HEK293T (cell line): ENCODE results near the gene OR51T1.

Experiments used
- BHLHE40 ChIP-seq: fragments of 450-650 bp; IDR thresholded peaks from 2 replicates; pipeline ENCODE4 v1.6.1; 2016; ENCODE audit warnings: mild to moderate bottlenecking, moderate library complexity, borderline replicate concordance
- FOXA1 ChIP-seq: fragments of 450-650 bp; IDR thresholded peaks from 2 replicates; pipeline ENCODE4 v1.6.1; 2016; ENCODE audit warnings: mild to moderate bottlenecking
- FOXM1 ChIP-seq: fragments of 450-650 bp; IDR thresholded peaks from 2 replicates; pipeline ENCODE4 v1.6.1; 2017; ENCODE audit warnings: mild to moderate bottlenecking, borderline replicate concordance
- HDGF ChIP-seq: fragments of 450-650 bp; IDR thresholded peaks from 2 replicates; pipeline ENCODE4 v1.6.1; 2017; ENCODE audit warnings: antibody characterized with exemption, borderline replicate concordance
- SP1 ChIP-seq: fragments of 450-650 bp; IDR thresholded peaks from 2 replicates; pipeline ENCODE4 v1.6.1; 2017

DNA sequence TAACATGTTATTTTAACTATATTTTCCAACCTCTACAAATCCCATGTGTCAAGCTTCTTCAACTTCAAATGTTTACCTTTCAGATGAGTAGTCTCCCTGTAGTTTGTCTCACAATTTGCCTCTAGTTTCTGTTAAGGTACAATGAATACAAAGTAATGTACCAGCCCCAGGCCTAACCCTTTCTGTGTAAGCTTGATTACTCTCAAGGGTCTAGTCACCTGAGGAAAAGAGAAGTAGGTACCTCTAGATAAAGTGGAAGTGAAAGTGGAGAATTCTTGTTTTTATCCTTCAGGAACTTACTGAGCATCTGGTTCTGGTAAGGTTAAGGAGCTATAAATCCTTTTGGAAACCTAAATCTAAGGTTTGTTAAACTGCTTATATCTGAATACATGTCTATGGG, 21.8 kb downstream of the OR51T1 start, which contains the start of gene OR51A7:
- TF ChIP-seq FOXM1 (no peak), SP1 (no peak), FOXA1 (no peak), HDGF (no peak), BHLHE40 (no peak)
